GDM1 (cell line): ENCODE data around the gene EIF4G3.
"Not testable (repeated sequence)": the region's sequence is repeated elsewhere in the genome, so short reads cannot be mapped to it uniquely, and the experiment has no call there.

Source experiments
- DNase-seq: peaks from one replicate; lab custom pipeline; 2025; lab: John Stamatoyannopoulos, UW

EIF4G3 gene

GRCh38 chr1:21065851-21066250 is 110.8 kb downstream of the EIF4G3 start:
- no peak for DNase-seq

GRCh38 chr1:21064057-21064456 is 112.6 kb downstream of the EIF4G3 start:
- DNase-seq = no peak

DNA sequence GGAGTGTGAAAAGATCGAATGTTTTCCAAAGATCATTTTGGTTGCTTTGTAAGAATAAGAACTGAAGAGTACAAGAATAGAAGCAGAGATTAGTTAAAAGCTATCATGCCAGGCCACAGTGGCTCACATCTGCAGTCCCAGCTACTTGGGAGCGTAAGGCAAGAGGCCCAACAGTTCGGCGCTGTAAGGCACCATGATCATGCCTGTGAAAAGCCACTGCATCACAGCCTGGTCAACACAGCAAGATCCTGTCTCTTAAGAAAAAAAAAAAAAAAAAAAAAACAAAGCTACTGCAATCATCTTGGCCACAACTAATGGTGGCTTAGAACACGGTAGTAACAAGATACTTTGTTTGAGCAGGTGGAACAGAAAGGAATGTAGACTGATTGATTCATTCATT is 116.2 kb downstream of the EIF4G3 start:
- no peak for DNase-seq

DNA sequence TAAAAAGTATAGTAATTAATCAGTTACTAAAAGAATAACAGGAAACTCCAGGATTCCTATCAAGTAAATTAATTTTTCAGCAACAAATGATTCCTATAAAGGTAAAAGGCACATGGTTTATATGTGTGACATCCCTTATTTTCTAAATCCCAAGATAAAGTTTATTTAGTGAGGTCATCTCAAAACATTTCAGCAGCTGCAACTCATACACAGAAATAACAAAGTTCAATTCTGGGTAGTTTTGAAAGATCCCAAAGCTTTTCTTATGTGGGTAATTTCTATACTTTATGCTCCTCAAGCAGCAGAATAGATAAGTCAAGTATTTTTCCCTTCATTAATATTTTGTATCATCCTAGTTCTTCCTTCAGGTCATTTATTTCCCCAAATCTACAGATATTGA is 117.7 kb downstream of the EIF4G3 start:
- DNase-seq = no peak

- no peak for DNase-seq
Observed at GRCh38 chr1:21058035-21058793, 118.5 kb downstream of the EIF4G3 start.

GRCh38 chr1:21053189-21053928 is 123.3 kb downstream of the EIF4G3 start:
- DNase-seq = not testable (repeated sequence)

GRCh38 chr1:21052034-21052433 is 124.7 kb downstream of the EIF4G3 start:
- no peak for DNase-seq

GRCh38 chr1:21051177-21051825 is 125.4 kb downstream of the EIF4G3 start:
- no peak for DNase-seq

- DNase-seq = no peak
Observed at GRCh38 chr1:21050031-21050430, 126.7 kb downstream of the EIF4G3 start.

GRCh38 chr1:21048462-21048861 is 128.2 kb downstream of the EIF4G3 start:
- DNase-seq = no peak

DNA sequence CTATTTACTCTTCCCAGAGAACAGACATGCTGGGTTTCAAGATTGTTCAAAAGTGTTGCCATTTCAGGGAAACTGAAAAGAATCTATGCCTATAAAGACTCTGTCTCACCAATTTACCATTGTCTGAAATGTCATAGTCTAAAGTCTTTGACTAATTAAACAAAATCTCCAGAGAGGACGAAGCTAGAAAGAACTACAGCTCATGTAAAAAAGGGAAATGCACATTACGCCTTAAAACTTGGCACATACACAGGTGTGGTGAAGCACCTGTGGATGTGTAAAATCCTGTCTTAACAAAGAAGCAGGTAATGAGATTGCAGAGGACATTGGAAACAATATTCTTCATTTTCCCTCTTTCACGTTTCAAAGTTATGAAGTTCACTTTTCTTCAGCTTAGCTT is 130.6 kb downstream of the EIF4G3 start:
- no peak for DNase-seq

- DNase-seq = no peak
Observed at GRCh38 chr1:21045351-21045750, 131.3 kb downstream of the EIF4G3 start.

DNA sequence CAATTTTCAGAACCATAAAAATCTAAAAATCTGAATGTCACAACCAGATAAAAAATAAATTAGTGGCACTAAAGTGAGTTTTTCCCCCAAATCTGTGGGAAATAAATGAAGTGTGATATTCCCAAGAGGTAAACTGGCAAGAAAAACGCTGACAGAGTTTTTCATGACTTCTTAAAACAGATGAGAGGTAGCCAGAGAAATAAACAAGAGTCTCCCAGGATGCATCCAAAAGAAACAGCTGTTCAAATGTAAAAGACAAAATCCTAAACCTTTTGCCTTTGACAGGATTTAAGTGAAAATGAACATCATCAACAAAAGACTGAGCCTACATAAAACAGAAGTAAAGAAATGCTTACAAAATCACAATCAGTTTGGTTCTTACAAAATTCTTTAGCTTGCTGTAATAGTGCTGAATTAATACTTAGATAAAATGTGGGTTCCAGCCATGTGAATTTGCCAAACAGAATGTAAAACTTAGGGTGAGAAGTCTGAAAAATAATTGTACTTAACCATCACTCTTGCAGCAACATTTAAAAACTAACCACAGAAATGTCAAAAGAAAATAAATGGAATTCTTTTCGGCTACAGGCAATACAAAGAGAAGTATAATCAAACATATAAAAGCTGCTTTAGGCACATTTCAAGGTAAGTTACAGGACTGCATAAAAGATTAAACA is 133.6 kb downstream of the EIF4G3 start:
- DNase-seq = no peak

DNA sequence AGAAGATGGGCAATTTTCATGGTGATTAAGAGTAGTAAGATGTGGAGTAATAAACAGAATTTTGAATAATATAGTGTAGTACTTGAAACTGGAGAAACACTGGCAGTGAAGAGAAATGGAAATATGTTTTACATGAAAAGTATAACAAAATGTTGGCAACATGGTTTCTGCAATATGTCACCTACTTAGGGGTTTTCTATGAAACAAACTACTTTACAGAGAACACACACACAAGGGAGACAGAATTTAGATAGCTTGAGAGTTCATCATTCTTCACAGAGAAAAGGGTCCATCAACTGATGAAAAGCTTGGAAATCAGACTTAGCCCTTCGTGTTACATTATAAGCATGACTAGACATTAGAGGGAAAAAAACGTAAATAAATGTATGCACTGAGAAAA is 135.2 kb downstream of the EIF4G3 start:
- DNase-seq = no peak

- no peak for DNase-seq
Observed at GRCh38 chr1:21037091-21037490, 139.6 kb downstream of the EIF4G3 start.

DNA sequence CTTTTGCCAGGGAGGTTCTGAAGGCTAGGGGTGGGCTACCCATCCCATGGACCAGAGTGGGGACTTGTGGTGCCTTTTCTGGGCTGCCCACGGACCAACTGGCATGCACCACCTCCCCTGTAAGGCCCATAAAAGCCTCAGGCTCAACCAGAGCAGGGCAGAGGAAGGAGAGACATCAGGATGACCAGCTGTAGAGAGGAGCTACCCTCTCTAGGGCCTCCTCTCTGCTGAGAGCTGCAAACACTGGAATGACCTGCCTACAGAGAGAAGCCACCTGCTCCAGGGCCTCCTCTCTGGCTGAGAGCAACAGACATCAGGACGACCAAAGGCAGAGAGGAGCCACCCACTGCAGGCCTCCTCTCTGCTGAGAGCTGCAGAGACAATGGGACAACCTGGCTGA is 140.9 kb downstream of the EIF4G3 start:
- no peak for DNase-seq

DNA sequence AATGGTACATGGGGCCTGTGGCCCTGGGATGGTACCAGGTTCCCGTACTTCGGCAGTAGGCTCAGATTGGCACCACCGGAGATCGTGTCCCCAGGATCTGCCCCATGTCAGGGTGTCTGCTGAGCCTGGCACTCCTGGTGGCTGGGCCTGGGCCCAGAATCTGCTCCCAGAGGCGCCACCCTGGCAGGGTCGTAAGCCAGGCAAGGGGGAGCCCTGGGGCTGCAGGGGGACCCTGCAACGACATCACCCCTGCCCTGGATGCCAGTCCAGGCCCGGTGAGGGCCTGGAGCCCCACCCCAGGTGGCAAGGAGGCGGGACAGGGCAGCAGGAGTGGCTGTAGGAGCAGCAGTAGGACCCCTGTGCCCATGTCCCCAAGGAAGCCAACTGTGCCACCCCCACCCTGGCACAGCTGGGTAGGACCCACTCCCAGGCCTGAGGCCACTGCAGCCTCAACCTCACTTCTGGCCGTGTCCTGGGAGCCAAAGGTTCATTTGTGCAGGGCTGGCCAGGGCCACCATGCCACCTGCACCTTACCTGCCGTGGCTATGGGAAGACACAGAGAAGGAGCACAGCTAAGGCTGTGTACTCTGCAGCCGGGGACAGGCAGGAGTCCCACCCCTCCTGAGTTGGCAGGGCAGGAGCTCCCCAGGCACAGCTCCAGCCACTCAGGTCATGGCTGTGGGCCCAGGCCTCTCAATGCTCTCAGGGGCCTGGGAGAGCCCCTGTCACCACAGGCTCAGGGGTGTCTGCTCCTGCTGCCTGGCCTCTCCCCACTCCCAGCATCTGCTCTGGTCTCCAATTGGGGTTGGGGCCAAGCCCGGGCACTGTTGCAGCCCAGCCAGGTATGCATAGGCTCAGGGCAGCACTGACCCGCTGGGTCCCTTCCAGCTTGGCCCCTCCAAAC is 141.7 kb downstream of the EIF4G3 start:
- DNase-seq = no peak

GRCh38 chr1:21032741-21033140 is 144.0 kb downstream of the EIF4G3 start:
- DNase-seq = no peak

GRCh38 chr1:21030181-21030580 is 146.5 kb downstream of the EIF4G3 start:
- no peak for DNase-seq

DNA sequence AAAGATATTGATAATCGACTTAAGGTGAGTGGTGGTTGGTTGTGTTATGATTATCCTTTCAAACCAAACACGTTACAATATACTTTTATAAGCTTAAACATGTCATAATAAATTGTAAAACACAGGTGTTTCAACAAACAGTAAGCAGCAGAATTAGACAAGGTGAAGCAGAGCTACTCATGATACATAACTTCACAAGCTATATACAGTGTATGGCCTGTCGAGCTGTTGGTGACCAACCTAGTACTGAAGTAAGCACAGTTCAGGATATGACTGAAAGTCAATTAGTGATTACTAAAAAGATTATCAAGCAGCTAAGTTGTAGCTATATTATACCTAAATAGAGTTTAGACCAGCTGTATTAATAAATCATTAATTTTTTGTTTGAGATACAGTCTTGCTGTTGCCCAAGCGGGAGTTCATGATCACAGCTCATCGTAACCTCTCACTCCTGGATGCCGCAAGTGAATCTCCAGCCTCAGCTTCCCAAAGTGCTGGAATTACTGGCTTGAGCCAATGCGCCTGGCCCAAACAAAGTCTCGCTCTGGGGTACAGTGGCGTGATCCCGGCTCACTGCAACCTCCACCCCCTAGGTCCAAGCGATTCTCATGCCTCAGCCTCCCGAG is 148.1 kb downstream of the EIF4G3 start:
- DNase-seq = no peak

DNA sequence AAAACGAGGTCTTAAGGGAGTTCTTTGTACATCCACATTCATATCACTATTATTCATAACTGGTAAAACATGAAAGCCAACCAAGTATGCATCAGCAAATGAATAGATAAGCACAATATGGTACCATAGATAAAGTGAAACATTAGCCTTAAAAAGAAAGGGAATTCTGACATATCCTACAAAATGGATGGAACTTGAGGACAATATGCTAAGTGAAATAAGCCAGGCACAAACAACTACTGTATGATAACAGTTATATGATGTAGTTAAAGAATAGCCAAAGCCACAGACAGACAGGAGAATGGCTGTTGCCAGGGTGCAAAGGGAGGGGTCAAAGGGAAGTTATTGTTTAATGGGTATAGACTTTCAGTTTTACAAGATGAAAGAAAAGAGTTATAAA is 148.9 kb downstream of the EIF4G3 start:
- DNase-seq = no peak
